HL-60/S4 (cell line): Measurements from ENCODE around the gene MKX.

Experiments used
- in situ Hi-C: fragments of 300-500 bp; cut with MboI; formaldehyde crosslinking; loops from 2 replicates; pipeline ENCODE4 v1.14.3; 2022; ENCODE audit warnings: low sequenced_read_pairs

MKX gene

GRCh38 chr10:27742195-27743011 is 3.2 kb downstream of the MKX start:
- in situ Hi-C loops: no loop called here

DNA sequence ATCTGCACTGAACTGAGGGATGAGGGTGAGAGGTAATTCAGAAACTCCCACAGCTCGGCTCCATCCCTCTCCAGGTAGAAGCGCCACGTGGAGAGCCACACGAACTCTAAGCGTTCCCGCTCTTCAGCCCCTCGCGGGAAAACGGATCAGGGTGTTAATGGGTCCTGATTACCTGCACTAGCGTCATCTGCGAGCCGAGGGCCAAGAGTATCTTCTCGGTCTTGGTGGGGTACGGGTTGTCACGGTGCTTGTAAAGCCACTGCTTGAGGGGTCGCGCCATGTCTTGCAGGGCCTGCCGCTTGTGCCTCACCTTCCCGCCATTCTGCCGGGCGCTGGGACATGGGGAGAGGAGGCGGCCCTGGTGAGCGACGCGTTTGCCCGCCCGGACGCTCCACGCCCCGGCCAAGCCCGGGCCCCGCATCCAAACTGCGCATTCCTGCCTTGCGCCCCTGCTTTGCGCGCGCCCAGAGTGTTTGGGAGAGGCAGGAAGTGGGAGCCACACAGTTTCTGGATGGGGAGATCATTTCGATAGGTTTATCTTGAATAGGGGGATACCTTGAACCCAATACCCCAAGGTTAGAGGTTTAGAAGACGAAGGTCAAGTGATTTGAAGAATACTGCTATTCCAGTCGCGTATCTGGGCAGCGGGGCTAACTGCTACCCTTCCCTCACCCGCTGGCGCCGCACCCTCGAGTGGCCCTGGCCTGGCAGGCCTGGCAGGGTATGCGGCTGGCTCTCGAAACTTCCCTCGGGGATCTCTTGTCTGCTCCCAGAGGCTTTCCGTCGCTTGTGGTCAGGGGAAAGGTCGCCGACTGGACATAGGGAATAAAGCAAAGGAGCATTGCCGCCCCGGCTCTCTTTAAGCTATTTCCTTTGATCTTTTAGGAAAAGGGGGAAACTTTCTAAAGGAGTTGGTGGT is 4.2 kb downstream of the MKX start:
- in situ Hi-C loops: no loop called here

DNA sequence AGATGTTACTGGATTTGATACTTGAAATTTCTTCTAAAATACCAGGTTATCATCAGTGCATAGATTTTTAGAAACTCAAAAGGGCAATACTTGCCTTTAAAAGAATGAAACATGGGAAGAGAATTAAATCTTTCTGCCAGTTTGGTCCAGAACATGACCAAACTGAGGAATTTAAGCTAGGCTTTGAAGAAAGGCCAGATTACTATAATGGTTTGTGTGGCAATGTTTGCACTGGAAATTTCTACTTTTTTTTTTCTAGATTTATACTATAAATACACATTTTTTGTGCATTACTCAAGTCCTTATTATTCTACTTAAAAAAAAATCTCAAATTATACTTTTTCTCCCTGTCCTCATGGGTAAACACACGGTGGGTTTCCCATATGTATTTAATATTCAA is 9.2 kb downstream of the MKX start:
- in situ Hi-C loops: no loop called here

- in situ Hi-C loops: no loop called here
Observed at GRCh38 chr10:27730041-27730440, 15.6 kb downstream of the MKX start.

- in situ Hi-C loops: no loop called here
Observed at GRCh38 chr10:27728338-27728737, 17.3 kb downstream of the MKX start.

DNA sequence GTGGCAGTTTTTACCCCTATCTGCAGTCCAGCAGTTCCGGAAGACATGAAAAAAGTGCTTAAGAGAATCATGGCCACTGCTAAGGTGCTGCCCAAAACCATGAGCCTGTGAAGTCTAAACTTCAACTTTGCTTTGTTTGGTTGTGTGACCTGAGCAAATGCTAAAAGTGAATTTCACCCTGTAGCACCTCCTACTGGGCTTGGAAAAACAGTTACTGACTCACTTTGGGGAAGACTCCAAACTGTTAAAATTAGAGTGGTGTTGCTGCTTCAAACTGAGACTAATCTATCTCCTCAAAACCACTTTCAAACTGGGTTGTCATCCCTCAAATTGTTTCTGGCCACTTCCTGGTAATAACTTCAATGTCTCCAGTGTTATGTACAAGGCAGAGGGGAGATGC is 21.3 kb downstream of the MKX start:
- in situ Hi-C loops: no loop called here

DNA sequence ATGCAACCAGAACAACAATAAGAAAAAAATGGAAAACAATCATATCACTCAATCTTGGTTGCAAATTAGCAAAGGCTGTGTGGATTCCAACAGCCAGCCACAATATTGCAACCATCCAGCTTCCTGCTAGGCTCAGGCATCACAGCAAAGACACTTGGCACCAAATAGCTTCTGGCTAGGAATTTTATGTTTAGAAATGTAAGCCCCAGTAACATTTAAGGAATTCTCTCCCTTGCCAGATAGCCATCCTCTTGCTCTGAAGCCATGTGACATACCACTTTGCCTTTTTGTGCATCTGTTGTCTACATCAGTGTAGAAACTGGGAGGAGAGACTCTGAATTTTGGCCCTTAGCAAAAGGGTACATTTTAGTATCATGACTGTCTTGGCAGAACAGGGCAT is 22.2 kb downstream of the MKX start:
- in situ Hi-C loops: no loop called here

- in situ Hi-C loops: no loop called here
Observed at GRCh38 chr10:27720529-27720928, 25.1 kb downstream of the MKX start.

- in situ Hi-C loops: no loop called here
Observed at GRCh38 chr10:27719052-27719451, 26.6 kb downstream of the MKX start.

- in situ Hi-C loops: no loop called here
Observed at GRCh38 chr10:27717861-27718260, 27.8 kb downstream of the MKX start.

- in situ Hi-C loops: no loop called here
Observed at GRCh38 chr10:27717224-27717623, 28.4 kb downstream of the MKX start.

GRCh38 chr10:27716521-27716920 is 29.1 kb downstream of the MKX start:
- in situ Hi-C loops: no loop called here

GRCh38 chr10:27715505-27715904 is 30.1 kb downstream of the MKX start:
- in situ Hi-C loops: no loop called here

DNA sequence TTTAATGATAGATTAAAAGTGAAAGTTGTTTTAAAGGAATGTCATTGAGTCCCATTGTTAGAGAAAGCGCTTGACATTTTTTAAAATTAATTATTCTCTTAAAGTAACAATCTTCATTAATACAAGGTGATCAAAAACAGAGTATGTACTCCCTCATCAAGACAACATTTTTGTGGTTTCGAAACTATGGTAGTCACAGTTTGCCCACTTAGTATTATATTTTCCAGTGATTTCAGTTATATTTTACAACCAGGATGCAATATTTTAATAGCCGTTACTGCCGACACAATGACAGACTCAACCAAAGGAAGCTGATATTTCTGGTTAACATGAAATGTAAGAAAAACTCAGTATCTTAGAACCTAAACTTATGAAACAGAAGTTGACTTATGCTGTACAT is 31.3 kb downstream of the MKX start:
- in situ Hi-C loops: no loop called here

- in situ Hi-C loops: no loop called here
Observed at GRCh38 chr10:27713941-27714340, 31.7 kb downstream of the MKX start.

DNA sequence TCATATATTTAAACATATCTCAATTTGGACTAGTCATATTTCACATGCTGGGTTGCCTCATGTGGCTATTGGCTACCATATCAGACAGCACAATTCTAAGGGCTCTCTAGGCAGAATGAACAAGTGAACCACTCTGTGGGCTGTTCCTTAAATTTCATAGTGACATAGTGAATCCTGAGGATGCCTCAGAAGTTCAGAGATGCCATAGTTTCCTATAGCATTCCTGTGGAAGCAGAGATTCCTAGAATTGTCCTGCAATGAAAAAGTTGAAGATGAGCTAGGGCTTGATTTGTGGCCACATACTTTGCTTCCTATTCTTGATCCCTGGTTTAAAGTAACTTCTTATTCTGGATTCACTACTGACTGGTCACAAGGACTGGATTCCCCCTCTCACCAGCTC is 35.6 kb downstream of the MKX start:
- in situ Hi-C loops: no loop called here

DNA sequence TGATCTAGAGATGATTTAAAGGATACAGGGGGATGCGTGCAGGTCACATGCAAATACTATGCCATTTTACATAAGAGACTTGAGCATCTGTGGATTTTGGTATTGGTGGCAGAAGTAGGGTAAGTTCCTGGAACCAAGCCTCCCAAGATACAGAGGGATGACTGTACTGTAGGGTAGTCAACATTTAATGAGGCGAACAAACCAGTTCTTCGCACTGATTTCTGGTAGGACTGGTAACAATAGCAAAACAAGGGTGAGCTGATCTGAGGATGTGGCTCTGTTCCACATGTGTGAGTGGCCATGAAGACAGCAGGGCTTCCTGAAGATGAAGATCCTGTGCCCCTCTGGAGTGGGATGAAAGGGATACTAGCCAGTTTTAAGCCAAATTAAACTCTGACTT is 36.3 kb downstream of the MKX start:
- in situ Hi-C loops: no loop called here

- in situ Hi-C loops: no loop called here
Observed at GRCh38 chr10:27701938-27702537, 43.6 kb downstream of the MKX start.

DNA sequence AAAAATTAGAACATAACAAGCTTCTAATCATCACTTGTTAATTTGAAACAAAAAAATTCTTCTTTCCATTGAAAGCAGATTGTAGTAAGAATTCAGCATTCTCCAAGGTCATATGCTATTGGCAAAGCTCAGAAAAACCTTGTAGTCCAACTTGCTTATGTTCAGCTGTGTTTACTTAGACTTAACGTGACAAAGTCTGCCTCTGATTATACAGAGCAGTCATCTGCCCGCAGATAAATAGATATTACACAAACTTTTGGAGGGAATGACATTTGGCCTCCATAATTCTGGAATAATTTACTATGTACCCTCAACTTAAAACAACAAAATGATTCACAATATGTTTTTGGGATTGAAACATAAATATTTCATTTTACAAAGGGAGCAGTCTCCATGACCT is 45.8 kb downstream of the MKX start:
- in situ Hi-C loops: no loop called here

DNA sequence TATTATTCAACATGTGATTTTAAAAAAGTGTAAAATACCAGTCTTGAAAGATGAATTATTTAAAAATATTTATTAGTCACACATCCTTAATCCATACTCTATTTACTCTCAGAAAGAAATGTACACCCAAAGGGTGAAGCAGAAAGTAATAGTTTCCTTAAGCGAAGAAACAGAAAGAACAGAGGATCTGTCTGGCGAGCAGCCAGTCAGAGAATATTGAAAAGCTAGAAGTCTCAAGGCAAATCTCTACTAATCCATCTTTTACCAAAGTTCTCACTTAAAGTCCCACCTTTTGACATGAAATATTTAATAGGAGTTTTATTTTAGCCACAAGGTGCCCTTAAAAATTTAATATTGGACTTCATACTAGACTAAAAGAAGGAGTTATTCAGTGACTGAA is 46.7 kb downstream of the MKX start:
- in situ Hi-C loops: no loop called here

GRCh38 chr10:27696466-27696865 is 49.2 kb downstream of the MKX start:
- in situ Hi-C loops: no loop called here

DNA sequence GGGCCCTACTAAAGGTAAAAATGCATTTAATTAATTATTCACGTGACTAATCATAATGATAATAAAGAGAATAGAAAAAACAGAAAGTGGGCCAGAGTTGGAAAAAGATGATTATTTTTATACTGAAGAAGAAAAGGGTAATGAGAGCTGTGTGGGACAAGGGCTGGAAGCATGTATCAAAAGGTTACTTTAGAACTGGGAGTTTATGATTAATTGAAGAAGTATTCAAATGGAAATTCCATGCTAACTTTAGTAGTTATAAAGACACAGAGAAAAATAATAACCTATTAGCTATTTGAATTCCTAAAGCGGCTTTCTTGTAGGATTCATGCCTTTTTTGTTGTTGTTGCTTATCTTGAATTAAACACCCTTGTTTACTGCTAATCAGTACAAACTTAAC is 49.9 kb downstream of the MKX start:
- in situ Hi-C loops: no loop called here
